GM19238 (cell line): Measurements from ENCODE around the gene C5orf47.

Source experiments
- DNase-seq: peaks from one replicate; pipeline ENCODE4 v3.0.0; 2011; ENCODE audit warnings: low spot score; ENCODE audit not compliant: insufficient read length

Gene C5orf47

DNA sequence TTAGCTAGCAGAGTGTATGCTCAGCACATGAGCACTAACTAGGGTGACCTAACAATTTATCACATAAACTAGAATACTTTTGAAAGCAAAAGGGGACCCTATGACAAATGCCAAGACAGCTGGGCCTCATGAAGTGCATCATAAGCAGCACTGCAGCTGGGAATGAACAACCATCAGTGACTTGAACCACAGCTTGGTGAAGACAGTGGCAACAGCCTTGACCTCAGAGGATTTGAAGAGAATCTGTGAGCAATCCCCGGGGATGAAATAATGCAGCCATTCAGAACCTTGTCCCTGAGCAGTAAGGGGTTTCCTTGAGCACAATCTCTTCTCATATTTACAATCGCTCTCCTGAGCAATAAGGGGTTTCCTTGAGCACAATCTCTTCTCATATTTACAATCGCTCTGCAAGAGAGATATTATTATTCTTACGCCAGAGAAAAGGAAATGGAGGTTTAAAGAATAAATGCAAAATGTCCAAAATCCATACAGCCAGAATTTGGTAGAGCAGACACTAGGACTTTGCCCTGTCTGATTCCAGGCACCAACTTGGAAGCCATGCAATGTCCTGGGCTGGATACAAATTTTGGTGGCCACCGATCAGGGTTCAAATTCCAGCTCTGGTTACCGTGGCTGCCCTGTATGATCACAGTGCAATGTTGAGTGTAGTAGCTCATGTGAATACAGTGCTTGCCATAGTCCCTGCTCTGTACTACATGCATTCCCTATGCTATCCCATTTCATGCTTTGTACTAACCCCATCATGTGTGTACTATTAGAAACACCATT is 55.7 kb downstream of the C5orf47 start:
- no peak for DNase-seq

- peak; percentile 52 for DNase-seq
These were observed 56.6 kb downstream of the C5orf47 start, which contains the start of gene NSG2 for GRCh38 chr5:174045470-174046025. TSS of gene NSG2 (plus strand) at chr5:174045706. CDS start at chr5:174046756, 1,050 bp downstream.

GRCh38 chr5:174046558-174046957 is 57.6 kb downstream of the C5orf47 start:
- DNase-seq = no peak

DNA sequence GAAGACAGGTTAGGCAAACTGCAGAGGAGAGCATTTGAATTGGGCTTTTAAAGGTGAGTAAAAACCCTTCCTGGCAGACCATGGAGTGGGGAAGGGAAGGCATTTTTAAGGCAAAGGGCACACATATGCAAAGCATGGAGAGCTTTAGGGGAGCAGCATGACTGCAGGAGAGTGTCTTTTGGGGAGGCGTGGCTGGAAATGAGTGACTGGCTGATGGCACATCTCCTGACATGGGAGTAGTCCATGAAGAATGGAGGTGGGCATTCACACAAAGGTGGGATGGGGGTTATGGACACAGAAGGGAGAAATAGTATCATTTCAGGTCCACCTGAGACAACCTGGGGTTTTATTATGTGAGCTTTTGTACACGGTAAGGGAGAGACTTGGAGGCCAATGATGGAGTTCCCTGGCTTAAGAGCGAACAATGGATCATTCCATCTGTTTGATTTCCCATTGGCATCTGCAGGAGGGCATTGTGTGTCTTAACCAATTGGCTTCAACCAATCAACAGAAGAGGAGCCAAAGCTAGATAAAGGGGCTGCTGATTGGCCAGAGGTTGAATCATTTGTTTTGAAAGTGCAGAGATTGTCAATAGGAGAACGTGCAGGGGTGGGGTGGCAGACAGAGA is 58.6 kb downstream of the C5orf47 start:
- no peak for DNase-seq

DNA sequence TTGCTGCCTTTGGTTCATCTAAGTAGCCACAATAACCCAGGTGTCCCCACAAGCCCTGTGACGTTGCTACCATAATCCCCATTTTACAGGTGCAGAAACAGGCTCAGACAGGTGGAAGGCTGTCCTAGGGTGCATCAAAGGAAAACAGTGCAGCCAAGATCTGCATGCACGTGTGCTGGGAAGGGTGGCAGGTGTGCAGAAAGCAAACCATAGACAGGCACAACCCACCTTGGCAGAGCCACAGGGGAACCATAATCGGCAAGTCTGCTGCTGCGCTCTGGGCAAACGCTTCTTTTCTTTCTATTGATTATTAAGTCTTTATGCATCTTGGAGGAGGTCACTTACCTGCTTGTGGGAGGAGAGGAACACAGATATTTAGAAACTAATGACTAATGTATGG is 63.7 kb downstream of the C5orf47 start:
- no peak for DNase-seq

- no peak for DNase-seq
These were observed 64.9 kb downstream of the C5orf47 start for GRCh38 chr5:174053905-174054304.
